ENCODE data around the gene FEZ2.

The FEZ2 gene

DNA sequence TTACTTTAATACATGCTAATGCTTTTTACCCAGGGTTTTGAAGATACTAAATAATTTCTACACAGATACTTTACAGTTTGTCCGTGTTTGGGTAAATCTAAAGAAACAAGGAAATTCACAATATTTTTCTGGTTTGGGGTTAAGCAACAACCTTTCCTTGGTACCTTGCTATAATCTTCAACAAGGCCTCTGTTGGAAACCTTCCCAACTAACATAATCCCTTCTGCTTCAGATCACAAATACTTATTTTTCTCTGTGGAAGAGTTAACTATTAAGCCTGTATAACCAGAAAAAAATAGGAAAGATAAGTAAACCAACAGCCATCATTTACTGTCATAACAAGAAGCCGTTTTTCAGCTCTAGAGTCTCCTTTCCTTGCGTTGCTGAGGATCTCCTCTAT, 15.0 kb downstream of the FEZ2 start:
- TF ChIP-seq SUZ12 (IDR thresholded peaks at IDR 0.05) (no peak), ELF4 (IDR thresholded peaks at IDR 0.05) (no peak), ARNT (IDR thresholded peaks at IDR 0.05) (no peak), CTBP1 (IDR thresholded peaks at IDR 0.05; ENCODE audit: borderline replicate concordance) (no peak), NFRKB (IDR thresholded peaks at IDR 0.05) (no peak), FOXA1 (IDR thresholded peaks at IDR 0.05) (no peak), HDGF (IDR thresholded peaks at IDR 0.05; ENCODE audit: borderline replicate concordance) (no peak), BHLHE40 (IDR thresholded peaks at IDR 0.05; ENCODE audit: borderline replicate concordance) (no peak), TARDBP (IDR thresholded peaks at IDR 0.05) (no peak), FOXM1 (IDR thresholded peaks at IDR 0.05; ENCODE audit: borderline replicate concordance) (no peak), FOXK2 (IDR thresholded peaks at IDR 0.05) (no peak), LEF1 (IDR thresholded peaks at IDR 0.05; ENCODE audit: borderline replicate concordance) (no peak), ZNF384 (IDR thresholded peaks at IDR 0.05) (no peak), SP1 (IDR thresholded peaks at IDR 0.05) (no peak), L3MBTL2 (conservative IDR thresholded peaks at IDR 0.05) (no peak)
- TF ChIP-seq, protein P1, sequence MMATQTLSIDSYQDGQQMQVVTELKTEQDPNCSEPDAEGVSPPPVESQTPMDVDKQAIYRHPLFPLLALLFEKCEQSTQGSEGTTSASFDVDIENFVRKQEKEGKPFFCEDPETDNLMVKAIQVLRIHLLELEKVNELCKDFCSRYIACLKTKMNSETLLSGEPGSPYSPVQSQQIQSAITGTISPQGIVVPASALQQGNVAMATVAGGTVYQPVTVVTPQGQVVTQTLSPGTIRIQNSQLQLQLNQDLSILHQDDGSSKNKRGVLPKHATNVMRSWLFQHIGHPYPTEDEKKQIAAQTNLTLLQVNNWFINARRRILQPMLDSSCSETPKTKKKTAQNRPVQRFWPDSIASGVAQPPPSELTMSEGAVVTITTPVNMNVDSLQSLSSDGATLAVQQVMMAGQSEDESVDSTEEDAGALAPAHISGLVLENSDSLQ (IDR thresholded peaks at IDR 0.05): no peak
- ChIA-PET CTCF (no interaction called here), POLR2A (no interaction called here)
- no peak for DNase-seq (ENCODE audit: extremely low spot score)

GRCh38 chr2:36582538-36582937, 15.4 kb downstream of the FEZ2 start:
- POLR2A ChIA-PET: no interaction called here
- no peak for DNase-seq (ENCODE audit: extremely low spot score)
- TF ChIP-seq HDGF (IDR thresholded peaks at IDR 0.05; ENCODE audit: borderline replicate concordance) (no peak), FOXK2 (IDR thresholded peaks at IDR 0.05) (no peak), ZNF384 (IDR thresholded peaks at IDR 0.05) (no peak), ARNT (IDR thresholded peaks at IDR 0.05) (no peak), LEF1 (IDR thresholded peaks at IDR 0.05; ENCODE audit: borderline replicate concordance) (no peak), BHLHE40 (IDR thresholded peaks at IDR 0.05; ENCODE audit: borderline replicate concordance) (no peak), CTBP1 (IDR thresholded peaks at IDR 0.05; ENCODE audit: borderline replicate concordance) (no peak), FOXM1 (IDR thresholded peaks at IDR 0.05; ENCODE audit: borderline replicate concordance) (no peak), SP1 (IDR thresholded peaks at IDR 0.05) (no peak), SUZ12 (IDR thresholded peaks at IDR 0.05) (no peak), NFRKB (IDR thresholded peaks at IDR 0.05) (no peak), TARDBP (IDR thresholded peaks at IDR 0.05) (no peak)
- TF ChIP-seq, protein P1 (IDR thresholded peaks at IDR 0.05): no peak
- CTCF ChIA-PET: no interaction called here

DNA sequence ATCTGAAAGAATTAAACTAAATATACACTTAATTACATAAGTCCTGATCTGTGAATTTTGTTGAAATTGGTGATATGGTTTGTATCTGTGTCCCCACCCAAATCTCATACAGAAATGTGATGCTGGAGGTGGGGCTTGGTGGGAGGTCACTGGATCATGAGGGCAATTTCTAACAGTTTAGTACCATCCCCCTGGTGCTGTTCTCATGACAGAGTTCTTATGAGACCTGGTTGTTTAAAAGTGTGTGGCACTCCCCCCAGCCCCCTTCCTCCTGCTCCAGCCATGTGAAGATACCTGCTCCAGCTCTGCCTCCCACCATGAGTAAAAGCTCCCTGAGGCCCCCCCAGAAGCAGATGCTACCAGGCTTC, 18.7 kb downstream of the FEZ2 start:
- DNase-seq (ENCODE audit: extremely low spot score): no peak
- POLR2A ChIA-PET: no interaction called here
- CTCF ChIA-PET: no interaction called here
- TF ChIP-seq ARNT (IDR thresholded peaks at IDR 0.05): no peak
- no peak for TF ChIP-seq SP1 (IDR thresholded peaks at IDR 0.05)
- TF ChIP-seq NFRKB (IDR thresholded peaks at IDR 0.05): no peak
- no peak for TF ChIP-seq FOXM1 (IDR thresholded peaks at IDR 0.05; ENCODE audit: borderline replicate concordance)
- no peak for TF ChIP-seq CTBP1 (IDR thresholded peaks at IDR 0.05; ENCODE audit: borderline replicate concordance)
- TF ChIP-seq TARDBP (IDR thresholded peaks at IDR 0.05): no peak
- no peak for TF ChIP-seq SUZ12 (IDR thresholded peaks at IDR 0.05)
- no peak for TF ChIP-seq LEF1 (IDR thresholded peaks at IDR 0.05; ENCODE audit: borderline replicate concordance)
- TF ChIP-seq, protein P1 (IDR thresholded peaks at IDR 0.05): no peak
- TF ChIP-seq L3MBTL2 (conservative IDR thresholded peaks at IDR 0.05): no peak
- TF ChIP-seq HDGF (IDR thresholded peaks at IDR 0.05; ENCODE audit: borderline replicate concordance): no peak
- TF ChIP-seq FOXK2 (IDR thresholded peaks at IDR 0.05): no peak
- no peak for TF ChIP-seq BHLHE40 (IDR thresholded peaks at IDR 0.05; ENCODE audit: borderline replicate concordance)
- TF ChIP-seq FOXA1 (IDR thresholded peaks at IDR 0.05): no peak
- TF ChIP-seq ZNF384 (IDR thresholded peaks at IDR 0.05): no peak

DNA sequence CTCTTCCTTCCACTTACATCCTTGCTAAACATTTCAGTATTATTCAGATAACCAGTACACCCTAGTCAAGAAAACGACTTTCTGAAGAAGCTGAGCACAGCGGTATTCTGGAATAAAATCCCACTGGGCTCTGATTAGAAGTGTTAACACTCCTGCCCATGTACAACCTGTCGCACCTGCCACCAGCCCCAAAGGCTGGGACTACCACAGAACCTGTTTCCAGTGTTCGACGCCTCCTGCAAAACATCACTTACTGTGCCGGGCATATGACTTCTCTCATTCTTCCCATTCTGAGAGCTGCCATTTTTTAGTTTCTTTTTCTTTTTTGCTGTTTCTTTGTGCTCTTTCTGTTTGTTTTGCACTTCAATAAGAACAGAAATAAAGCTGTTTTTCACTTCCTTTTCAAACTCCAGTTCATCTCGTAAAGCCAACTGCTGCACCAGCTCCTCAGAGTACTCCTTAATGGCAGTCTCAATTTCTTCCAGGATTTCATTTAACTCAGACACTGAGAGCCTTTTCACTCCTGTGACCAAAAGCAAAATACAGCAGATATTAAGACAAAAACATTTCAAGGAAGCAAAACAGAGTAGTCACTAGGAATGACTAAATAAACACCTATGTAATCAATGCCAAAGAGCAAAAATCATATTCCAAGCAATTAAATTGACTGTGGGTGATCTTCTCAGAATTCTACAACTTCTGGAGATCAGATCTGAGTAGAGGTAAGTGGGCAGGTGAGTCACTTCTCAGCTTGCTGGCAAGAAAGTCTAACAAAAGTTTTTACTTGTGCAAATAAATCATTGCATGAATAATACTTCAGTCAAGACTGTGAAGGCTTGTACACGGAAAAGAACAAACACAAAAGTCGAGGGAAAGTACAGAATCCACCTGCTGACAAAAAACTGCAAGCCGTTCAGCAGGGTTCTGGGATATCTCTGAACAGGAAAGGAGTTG, 19.3 kb downstream of the FEZ2 start:
- CTCF ChIA-PET: no interaction called here
- TF ChIP-seq LEF1 (IDR thresholded peaks at IDR 0.05; ENCODE audit: borderline replicate concordance) (no peak), FOXA1 (IDR thresholded peaks at IDR 0.05) (no peak), NFRKB (IDR thresholded peaks at IDR 0.05) (no peak), TARDBP (IDR thresholded peaks at IDR 0.05) (no peak), BHLHE40 (IDR thresholded peaks at IDR 0.05; ENCODE audit: borderline replicate concordance) (no peak), SUZ12 (IDR thresholded peaks at IDR 0.05) (no peak), FOXK2 (IDR thresholded peaks at IDR 0.05) (no peak), SP1 (IDR thresholded peaks at IDR 0.05) (no peak), ARNT (IDR thresholded peaks at IDR 0.05) (no peak), ELF4 (IDR thresholded peaks at IDR 0.05) (no peak), L3MBTL2 (conservative IDR thresholded peaks at IDR 0.05) (no peak), CTBP1 (IDR thresholded peaks at IDR 0.05; ENCODE audit: borderline replicate concordance) (no peak), FOXM1 (IDR thresholded peaks at IDR 0.05; ENCODE audit: borderline replicate concordance) (no peak)
- TF ChIP-seq, protein P1 (IDR thresholded peaks at IDR 0.05): no peak
- POLR2A ChIA-PET: interaction anchor here (0.7 kb wide), 1 partner anchor 19 kb away, joined by 3 read pairs; the partner anchor contains the start of gene FEZ2
- no peak for DNase-seq (ENCODE audit: extremely low spot score)

DNA sequence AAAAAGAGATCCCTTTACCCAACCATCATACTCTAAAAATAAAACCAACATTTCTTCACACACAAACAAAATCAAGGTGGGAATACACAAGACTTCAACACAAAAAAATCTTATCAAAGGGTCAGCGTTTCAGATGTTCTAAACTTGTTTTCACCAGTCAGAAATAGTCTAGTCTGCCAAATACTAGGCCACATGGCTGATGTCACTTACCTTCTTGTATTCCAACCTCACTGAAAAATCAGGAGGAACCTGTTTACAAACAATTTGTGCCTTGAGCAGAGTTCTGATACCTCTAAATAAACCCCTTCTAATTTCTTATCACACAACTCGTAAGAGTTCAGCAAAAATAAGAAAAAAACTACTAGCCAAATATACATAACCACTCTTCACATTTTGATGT, 20.1 kb downstream of the FEZ2 start:
- CTCF ChIA-PET: no interaction called here
- TF ChIP-seq ELF4 (IDR thresholded peaks at IDR 0.05) (no peak), FOXA1 (IDR thresholded peaks at IDR 0.05) (no peak), FOXM1 (IDR thresholded peaks at IDR 0.05; ENCODE audit: borderline replicate concordance) (no peak), NFRKB (IDR thresholded peaks at IDR 0.05) (no peak), BHLHE40 (IDR thresholded peaks at IDR 0.05; ENCODE audit: borderline replicate concordance) (no peak), ARNT (IDR thresholded peaks at IDR 0.05) (no peak), FOXK2 (IDR thresholded peaks at IDR 0.05) (no peak), CTBP1 (IDR thresholded peaks at IDR 0.05; ENCODE audit: borderline replicate concordance) (no peak), HDGF (IDR thresholded peaks at IDR 0.05; ENCODE audit: borderline replicate concordance) (no peak), ZNF384 (IDR thresholded peaks at IDR 0.05) (no peak), LEF1 (IDR thresholded peaks at IDR 0.05; ENCODE audit: borderline replicate concordance) (no peak), SP1 (IDR thresholded peaks at IDR 0.05) (no peak), TARDBP (IDR thresholded peaks at IDR 0.05) (no peak), L3MBTL2 (conservative IDR thresholded peaks at IDR 0.05) (no peak), SUZ12 (IDR thresholded peaks at IDR 0.05) (no peak)
- TF ChIP-seq, protein P1 (IDR thresholded peaks at IDR 0.05): no peak
- no peak for DNase-seq (ENCODE audit: extremely low spot score)
- POLR2A ChIA-PET: no interaction called here

Measured in HEK293T (cell line).